Myocyte (in vitro differentiated cells): ENCODE results near the gene TAF1B. TPM values are rescaled to one million over a fixed set of nuclear protein-coding genes. Genes with fewer than 3 reads are reported as not detected.
A peak's percentile ranks its signal among the peaks of the same experiment; 100 is the strongest.

ENCODE experiments used
- DNase-seq: peaks from one replicate; pipeline ENCODE4 v3.0.0-alpha.2; 2012; ENCODE audit warnings: low read depth
- total RNA-seq: library from RNA; depleted of rRNA; stranded (reverse); fragments of >200 nt; gene quantifications from 2 replicates; pipeline ENCODE4 v1.2.3, GENCODE V29; 2014

TAF1B gene
- total RNA-seq, 1 donor from 2014 or later: 7.0 TPM

DNA sequence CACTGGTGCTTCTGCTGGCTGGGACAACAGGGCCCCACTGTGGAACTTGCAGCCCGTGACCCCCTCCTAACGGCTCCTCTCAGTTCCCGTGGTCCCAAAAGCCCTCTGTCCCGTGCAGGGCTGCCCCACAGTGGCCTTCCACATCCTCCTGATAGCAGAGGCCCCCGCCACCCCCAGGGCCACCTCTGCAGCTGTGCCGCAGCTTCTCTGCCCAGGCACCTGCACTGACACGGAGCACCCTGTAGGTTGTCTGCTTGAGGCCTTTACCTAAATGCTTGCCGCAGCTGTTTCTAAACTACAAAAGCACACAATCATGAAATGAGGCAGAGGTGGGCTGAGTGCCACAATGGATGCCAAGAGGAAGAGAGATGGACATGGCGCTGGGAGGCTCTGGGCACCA is 94.7 kb downstream of the TAF1B start:
- DNase-seq: no peak

- no peak for DNase-seq
These were observed 96.6 kb downstream of the TAF1B start for GRCh38 chr2:9939587-9940485.

GRCh38 chr2:9941196-9941995 is 98.1 kb downstream of the TAF1B start:
- peak; percentile 18 for DNase-seq

- no peak for DNase-seq
These were observed 98.7 kb downstream of the TAF1B start for GRCh38 chr2:9941996-9942390.

DNA sequence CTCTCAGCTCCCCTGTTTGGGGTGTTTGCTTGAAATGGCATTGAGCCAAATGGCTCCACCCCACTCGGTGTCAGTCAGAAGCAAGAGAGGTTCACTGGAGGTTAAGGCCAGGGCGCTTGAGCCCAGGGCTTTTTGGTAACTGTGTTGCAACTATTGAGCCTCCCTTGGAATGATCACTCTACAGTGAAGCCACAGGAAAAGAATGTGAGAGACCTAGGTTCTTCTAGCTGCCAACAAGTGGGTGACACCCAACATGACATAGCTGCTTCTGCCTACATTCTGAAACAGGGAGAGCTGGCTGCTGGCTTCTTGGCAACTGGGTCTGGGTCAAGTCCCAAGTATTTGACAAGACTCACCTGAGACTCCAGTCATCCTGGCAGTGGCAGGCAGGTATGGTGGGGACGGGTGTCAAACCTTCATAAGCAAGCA is 101.1 kb downstream of the TAF1B start:
- no peak for DNase-seq

DNA sequence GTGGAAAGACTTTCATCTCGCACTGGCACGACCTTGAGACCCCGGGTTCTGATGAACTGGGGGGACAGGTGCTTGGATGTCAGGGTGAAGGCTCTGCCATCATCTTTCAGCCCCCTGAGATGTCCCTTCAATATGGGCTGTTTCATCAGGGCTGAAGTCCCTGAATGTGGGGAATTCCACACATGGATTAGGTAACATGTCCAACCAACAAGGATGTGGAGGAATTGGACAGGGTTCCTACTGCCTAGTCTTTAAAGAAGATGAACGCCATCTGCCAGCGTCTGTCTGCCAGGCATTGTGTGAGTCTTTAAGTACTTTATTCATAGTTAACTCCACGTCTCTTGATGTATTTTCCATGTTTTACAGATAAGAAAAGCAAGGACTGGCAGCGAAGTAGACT is 102.3 kb downstream of the TAF1B start:
- no peak for DNase-seq

DNA sequence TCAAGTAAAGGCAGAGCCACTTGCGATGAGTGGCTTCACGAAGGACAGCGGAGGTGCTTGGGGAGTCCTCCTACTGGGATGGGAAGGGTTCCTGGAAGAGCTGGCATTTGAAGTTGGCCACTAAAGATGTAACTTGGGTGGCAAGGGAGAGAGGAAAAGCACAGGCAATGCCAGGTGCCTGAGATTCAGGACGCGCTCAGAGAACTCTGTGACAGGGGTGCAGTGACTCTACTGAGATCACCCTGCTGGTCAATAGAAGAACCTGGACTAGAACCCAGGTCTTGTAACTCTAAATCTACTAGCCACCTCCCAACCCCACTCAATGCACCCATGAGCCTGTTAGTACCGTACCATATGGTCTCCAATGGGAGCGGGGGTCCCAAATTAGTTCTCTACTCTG is 102.8 kb downstream of the TAF1B start:
- DNase-seq: no peak

DNA sequence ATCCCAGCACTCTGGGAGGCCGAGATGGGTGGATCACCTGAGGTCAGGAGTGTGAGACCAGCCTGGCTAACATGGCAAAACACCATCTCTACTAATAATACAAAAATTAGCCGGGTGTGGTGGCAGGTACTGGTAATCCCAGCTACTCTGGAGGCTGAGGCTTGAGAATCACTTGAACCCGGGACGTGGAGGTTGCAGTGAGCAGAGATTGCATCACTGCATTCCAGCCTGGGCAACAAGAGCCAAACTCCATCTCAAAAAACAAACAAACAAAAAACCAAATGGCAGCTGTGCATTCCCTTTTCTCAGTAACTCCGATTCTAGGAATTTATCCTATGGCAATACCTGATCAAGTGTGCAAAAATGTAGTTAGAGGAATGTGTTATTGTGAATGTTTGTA is 103.5 kb downstream of the TAF1B start:
- DNase-seq: no peak

DNA sequence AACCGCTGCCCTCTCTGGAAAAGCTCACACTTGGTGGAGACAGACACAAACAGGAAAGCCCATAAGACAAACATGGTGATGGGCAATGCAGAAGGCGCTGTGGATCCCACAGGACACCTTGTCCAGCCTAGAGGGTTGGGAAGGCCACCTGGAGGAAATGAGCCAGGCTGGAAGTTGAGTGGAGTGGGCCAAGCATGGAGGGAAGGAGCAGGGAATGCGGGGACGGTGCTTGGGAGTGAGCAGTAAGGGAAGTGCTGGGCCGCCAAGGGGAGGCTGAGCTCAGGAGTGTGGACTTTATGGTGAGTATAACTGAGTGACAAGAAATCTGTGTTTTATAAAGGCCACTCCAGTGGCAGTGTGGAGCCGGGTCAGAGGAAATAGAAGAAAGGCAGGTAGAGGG is 105.4 kb downstream of the TAF1B start:
- DNase-seq: no peak

DNA sequence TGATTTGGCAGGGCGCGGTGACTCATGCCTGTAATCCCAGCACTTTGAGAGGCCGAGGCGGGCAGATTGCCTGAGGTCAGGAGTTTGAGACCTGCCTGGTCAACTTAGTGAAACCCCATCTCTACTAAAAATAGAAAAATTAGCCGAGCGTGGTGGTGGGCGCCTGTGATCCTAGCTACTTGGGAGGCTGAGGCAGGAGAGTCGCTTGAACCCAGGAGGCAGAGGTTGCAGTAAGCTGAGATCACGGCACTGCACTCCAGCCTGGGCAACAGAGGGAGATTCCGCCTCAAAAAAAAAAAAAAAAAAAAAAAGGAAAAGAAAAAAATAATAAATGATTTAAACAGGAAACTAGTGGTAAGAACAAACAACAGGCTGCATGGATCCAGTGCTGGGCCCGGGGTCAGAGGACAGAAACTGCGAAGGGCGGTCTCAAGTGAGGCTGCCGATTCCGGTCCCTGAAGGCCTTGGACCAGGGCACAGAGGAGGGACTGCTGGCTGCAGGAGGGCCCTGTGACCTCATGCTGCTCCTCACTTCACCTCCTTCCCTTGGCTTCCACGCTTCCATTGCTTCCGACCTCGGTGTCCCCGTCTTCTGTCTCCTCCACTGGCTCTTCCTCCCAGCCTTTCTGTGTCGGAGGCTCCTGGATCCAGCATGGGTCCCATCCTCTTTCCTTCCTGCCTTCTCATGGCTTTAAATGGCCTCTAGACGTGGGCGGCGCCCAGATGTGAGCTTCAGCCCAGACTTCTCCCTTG is 106.1 kb downstream of the TAF1B start:
- no peak for DNase-seq

DNA sequence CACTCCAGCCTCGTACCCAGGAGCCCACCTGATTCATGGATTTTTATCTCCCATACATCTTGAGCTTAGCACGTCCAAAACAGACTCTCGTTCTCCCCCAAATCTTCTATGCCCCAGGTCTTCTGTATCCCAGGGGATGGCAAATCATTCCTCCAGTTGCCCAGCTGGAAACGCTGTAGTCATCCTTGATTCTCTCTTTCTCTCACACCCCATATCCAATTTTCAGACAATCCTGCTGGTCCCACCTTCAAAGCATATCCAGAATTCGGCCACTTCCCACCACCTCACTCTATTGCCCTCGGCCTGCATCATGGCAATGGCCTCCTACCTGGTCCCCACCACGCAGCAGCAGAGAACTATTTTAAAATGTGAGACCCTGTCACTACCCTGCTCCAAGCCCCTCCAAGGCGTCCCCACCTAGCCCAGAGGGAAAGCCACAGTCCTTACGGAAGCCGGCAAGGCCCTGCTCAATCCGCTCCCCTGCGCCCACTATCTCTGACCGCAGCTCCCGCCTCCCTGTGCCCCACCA is 106.8 kb downstream of the TAF1B start:
- no peak for DNase-seq

DNA sequence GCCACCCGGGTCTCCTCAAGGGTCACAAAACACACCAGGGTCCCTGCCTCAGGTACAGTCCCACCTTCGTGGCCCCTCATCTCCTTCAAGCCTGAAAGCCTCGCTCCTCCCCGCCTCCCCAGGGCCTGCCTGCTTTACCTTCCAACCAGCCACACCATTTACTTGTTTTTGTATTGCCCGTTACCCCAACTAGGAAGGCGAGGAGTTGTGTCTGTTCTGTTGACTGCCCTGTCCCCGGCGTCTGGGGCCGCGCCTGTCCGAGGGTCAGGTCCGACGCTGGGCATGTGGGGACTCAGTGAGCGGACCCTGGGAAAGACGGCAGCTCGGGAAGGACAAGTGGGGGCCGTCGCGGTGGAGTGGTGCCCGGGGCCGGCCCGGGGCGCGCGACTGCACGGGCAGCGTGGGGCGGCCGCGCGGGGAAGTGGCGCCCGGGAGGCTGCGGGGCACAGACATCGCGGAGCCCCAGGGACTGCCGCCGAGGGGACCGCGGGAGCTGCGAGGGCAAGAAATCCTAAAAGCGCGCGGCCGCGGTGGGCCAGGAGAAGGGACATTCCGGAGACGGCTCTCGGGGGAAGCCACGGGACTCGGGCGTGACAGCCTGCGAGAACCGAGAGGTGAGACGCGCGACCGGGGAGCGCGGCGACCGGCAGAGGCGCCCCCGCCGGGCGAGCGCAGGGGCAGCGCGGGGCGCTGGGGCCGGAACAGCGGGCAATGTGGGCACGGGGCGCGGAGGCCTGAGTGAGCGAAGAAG is 107.4 kb downstream of the TAF1B start:
- peak; percentile 50 for DNase-seq

DNA sequence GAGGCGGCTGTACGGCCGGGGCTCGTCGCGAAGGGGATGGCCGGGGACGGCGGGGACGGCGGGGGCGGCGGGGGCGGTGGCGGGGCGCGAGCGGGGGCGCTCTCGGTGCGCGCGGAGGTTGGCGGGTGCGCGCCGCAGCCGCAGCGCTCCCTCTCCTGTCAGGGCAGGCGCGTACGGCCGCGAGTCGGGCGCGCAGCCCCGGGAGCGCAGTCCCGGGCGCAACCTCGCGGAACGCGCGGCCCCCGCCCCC is 107.9 kb downstream of the TAF1B start:
- no peak for DNase-seq

GRCh38 chr2:9951522-9952285 is 108.4 kb downstream of the TAF1B start, which contains the start of gene GRHL1:
Gene GRHL1, plus strand, starts transcription at chr2:9951693. Its CDS starts 141 bp downstream, at chr2:9951834.
- DNase-seq: peak; percentile 93

DNA sequence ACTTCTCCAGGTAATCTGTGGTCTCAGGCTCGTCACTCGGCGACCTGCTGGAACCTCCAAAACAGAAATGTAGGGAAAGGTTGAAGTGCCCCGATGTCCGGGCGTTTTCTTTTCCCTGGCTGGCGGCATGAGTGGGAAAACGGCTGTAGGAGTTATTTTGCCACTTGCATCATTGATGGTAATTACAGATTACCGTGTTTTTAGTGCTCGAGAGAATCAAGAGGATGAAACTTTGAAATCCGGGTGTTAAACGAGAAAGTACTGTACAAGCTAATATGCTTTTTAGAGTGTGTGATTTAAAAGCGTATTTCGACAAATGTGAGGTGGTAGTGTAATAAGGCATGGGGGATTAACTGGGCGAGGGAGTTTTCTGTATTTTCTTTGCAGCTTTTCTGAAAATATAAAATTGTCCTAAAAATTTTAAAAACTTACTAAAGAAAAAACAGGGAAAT is 109.0 kb downstream of the TAF1B start:
- no peak for DNase-seq

- DNase-seq: no peak
These were observed 109.7 kb downstream of the TAF1B start for GRCh38 chr2:9952856-9953503.

DNA sequence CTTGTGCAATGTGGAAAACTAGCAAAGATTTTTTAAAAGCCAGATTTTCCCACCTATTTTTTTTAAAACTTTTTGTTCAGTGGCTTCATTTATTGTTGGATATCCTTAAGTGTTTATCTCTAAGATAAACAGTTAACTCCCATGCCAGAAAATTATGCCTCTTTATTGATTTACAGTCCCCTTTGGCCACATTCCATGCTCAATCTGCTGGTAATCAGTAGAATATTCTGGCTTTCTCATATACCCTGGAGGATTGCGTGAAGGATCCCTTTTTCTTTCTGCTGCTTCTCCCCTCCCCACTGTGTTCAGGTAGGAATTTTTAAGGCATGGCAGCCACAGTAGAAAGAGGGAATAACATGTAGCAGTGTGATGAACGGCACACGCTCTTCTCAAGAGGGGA is 110.9 kb downstream of the TAF1B start:
- no peak for DNase-seq

- no peak for DNase-seq
These were observed 114.8 kb downstream of the TAF1B start for GRCh38 chr2:9958057-9958456.

- no peak for DNase-seq
These were observed 116.0 kb downstream of the TAF1B start for GRCh38 chr2:9959262-9959661.
